ENCODE results near the gene GALNT12.

- TF ChIP-seq CTCF (IDR thresholded peaks at IDR 0.05; ENCODE audit: poor library complexity) (no peak), EZH2 (IDR thresholded peaks at IDR 0.05; ENCODE audit: borderline replicate concordance) (no peak), EZH2phosphoT487 (IDR thresholded peaks at IDR 0.05; ENCODE audit: low read depth, severe bottlenecking, unreplicated experiment) (no peak)
Observed at GRCh38 chr9:98760231-98760630, 47.2 kb upstream of the GALNT12 start.

Measured in hepatocyte (in vitro differentiated cells).